Liver (tissue), 9 donors: ENCODE results near the gene ATXN1. TPM values are rescaled to one million over a fixed set of nuclear protein-coding genes. Genes with fewer than 3 reads are reported as not detected.

Source experiments
- DNase-seq: peaks from one replicate; pipeline ENCODE4 v3.0.0-alpha.2; 2017; ENCODE audit warnings: low spot score
- H3K27ac ChIP-seq, 2 donors: one replicate each; pipeline ENCODE4 v1.7.0; 2013; ENCODE audit warnings: inconsistent platforms in 2 of 2, low read length in 2 of 2, control low read depth in 1 of 2, low read depth in 1 of 2, mild to moderate bottlenecking in 1 of 2
- H3K27me3 ChIP-seq, 4 donors: one replicate each; pipeline versions ENCODE4 v1.6.1 to v1.7.0; 2013; ENCODE audit warnings: low read length in 3 of 4, inconsistent platforms in 1 of 4, mild to moderate bottlenecking in 1 of 4, moderate library complexity in 1 of 4; ENCODE audit not compliant: control insufficient read depth in 4 of 4, insufficient read depth in 4 of 4
- H3K36me3 ChIP-seq, 4 donors: one replicate each; pipeline versions ENCODE4 v1.6.1 to v1.7.0; 2013; ENCODE audit warnings: low read length in 3 of 4, mild to moderate bottlenecking in 3 of 4, low read depth in 1 of 4, moderate library complexity in 1 of 4; ENCODE audit not compliant: control insufficient read depth in 4 of 4, insufficient read depth in 3 of 4
- H3K4me1 ChIP-seq, 4 donors: one replicate each; pipeline versions ENCODE4 v1.6.1 to v1.7.0; 2013; ENCODE audit warnings: low read length in 3 of 4, mild to moderate bottlenecking in 3 of 4, moderate library complexity in 1 of 4; ENCODE audit not compliant: control insufficient read depth in 4 of 4, insufficient read depth in 4 of 4
- H3K4me3 ChIP-seq, 3 donors: one replicate each; pipeline versions ENCODE4 v1.6.1 to v1.7.0; 2013; ENCODE audit warnings: low read length in 3 of 3, control low read depth in 1 of 3, low read depth in 1 of 3, mild to moderate bottlenecking in 1 of 3
- H3K9ac ChIP-seq, 2 donors: one replicate each; pipeline ENCODE4 v1.7.0; 2013; ENCODE audit warnings: low read length in 2 of 2, mild to moderate bottlenecking in 2 of 2, moderate library complexity in 2 of 2, control low read depth in 1 of 2, low read depth in 1 of 2
- H3K9me3 ChIP-seq, 4 donors: one replicate each; pipeline versions ENCODE4 v1.6.1 to v1.7.0; 2013; ENCODE audit warnings: low read length in 3 of 4; ENCODE audit not compliant: control insufficient read depth in 4 of 4
- ATF3 ChIP-seq: IDR thresholded peaks from 2 replicates; pipeline ENCODE4 v1.6.1; 2016; ENCODE audit warnings: antibody characterized with exemption
- CTCF ChIP-seq: fragments of 150-350 bp; IDR thresholded peaks from 2 replicates; pipeline ENCODE4 v1.5.1; 2017; ENCODE audit warnings: improper control_type of control experiment, low read depth, low read length; ENCODE audit not compliant: missing input control
- EGR1 ChIP-seq, 2 donors: IDR thresholded peaks; 2 replicates each; pipeline ENCODE4 v1.6.1; 2016 to 2018; ENCODE audit warnings: antibody characterized with exemption in 2 of 2, low read depth in 2 of 2
- FOXA1 ChIP-seq: IDR thresholded peaks from 2 replicates; pipeline ENCODE4 v1.6.1; 2016; ENCODE audit warnings: antibody characterized with exemption
- FOXA2 ChIP-seq: IDR thresholded peaks from 2 replicates; pipeline ENCODE4 v1.6.1; 2016; ENCODE audit warnings: antibody characterized with exemption
- GABPA ChIP-seq, 2 donors: IDR thresholded peaks in 1 of 2; conservative IDR thresholded peaks in 1 of 2; 2 replicates each; pipeline ENCODE4 v1.6.1; 2016; ENCODE audit warnings: antibody characterized with exemption in 2 of 2, mild to moderate bottlenecking in 1 of 2, moderate library complexity in 1 of 2
- HNF4A ChIP-seq, 2 donors: conservative IDR thresholded peaks; 2 replicates each; pipeline ENCODE4 v1.6.1; 2016; ENCODE audit warnings: antibody characterized with exemption in 2 of 2, mild to moderate bottlenecking in 2 of 2
- HNF4G ChIP-seq: IDR thresholded peaks from 2 replicates; pipeline ENCODE4 v1.6.1; 2016; ENCODE audit warnings: antibody characterized with exemption
- JUND ChIP-seq, 2 donors: IDR thresholded peaks; 2 replicates each; pipeline ENCODE4 v1.6.1; 2016; ENCODE audit warnings: antibody characterized with exemption in 2 of 2
- MAX ChIP-seq: IDR thresholded peaks from 2 replicates; pipeline ENCODE4 v1.6.1; 2016; ENCODE audit warnings: antibody characterized with exemption
- NR2F2 ChIP-seq: IDR thresholded peaks from 2 replicates; pipeline ENCODE4 v1.6.1; 2016; ENCODE audit warnings: antibody characterized with exemption
- RAD21 ChIP-seq, 2 donors: IDR thresholded peaks; 2 replicates each; pipeline ENCODE4 v1.6.1; 2016; ENCODE audit warnings: antibody characterized with exemption in 2 of 2, mild to moderate bottlenecking in 2 of 2
- RXRA ChIP-seq, 2 donors: IDR thresholded peaks; 2 replicates each; pipeline ENCODE4 v1.6.1; 2017 to 2018; ENCODE audit warnings: antibody characterized with exemption in 2 of 2, mild to moderate bottlenecking in 1 of 2
- SP1 ChIP-seq: IDR thresholded peaks from 2 replicates; pipeline ENCODE4 v1.6.1; 2018; ENCODE audit warnings: antibody characterized with exemption, mild to moderate bottlenecking
- TAF1 ChIP-seq: conservative IDR thresholded peaks from 2 replicates; pipeline ENCODE4 v1.6.1; 2016; ENCODE audit warnings: antibody characterized with exemption, mild to moderate bottlenecking
- YY1 ChIP-seq: IDR thresholded peaks from 2 replicates; pipeline ENCODE4 v1.6.1; 2016; ENCODE audit warnings: antibody characterized with exemption, mild to moderate bottlenecking
- ZBTB33 ChIP-seq: IDR thresholded peaks from 2 replicates; pipeline ENCODE4 v1.6.1; 2016; ENCODE audit warnings: antibody characterized with exemption
- WGBS: extraction: QIAGEN DNeasy Blood & Tissue Kit; methylation state at CpG from one replicate; pipeline ENCODE4 v1.1.7; 2013; 5-methylcytosine and 5-hydroxymethylcytosine counted together
- polyA plus RNA-seq, 2 donors: library from polyadenylated mRNA; stranded (reverse) in 1 of 2; unstranded in 1 of 2; fragments of 200-250 nt in 1 of 2; fragments of >200 nt in 1 of 2; fragmentation: Nextera tagmentation in 1 of 2; extraction: Ambion mirVana in 1 of 2; gene quantifications; one replicate each; pipeline versions ENCODE4 v1.2.1 to v1.2.3, GENCODE V29; 2013 to 2015
- total RNA-seq, 2 donors: library from RNA; depleted of rRNA; stranded (reverse); fragments of >200 nt; gene quantifications; one replicate each; pipeline ENCODE4 v1.2.3, GENCODE V29; 2014
- donor health status: healthy.
- donor health status: healthy.
- donor health status: healthy.
- donor health status: healthy.
- donor health status: healthy.

The ATXN1 gene
- total and polyA plus RNA-seq, 4 donors, result 4.3 to 29.7 (median 8.2) TPM

GRCh38 chr6:16635291-16635809 lies 125.9 kb downstream of the ATXN1 start:
- WGBS, result 89% methylated on average over 4 of the region's 4 CpGs
- no peak for DNase-seq
- H3K36me3 ChIP-seq, result peaks cover 0 to 3% (median 1%) of the 10 kb centered on the region in 4 donors
- H3K4me3 ChIP-seq, result no peak overlapping the region
- no peaks in the 10 kb centered on the region for H3K27me3 ChIP-seq
- no peak for TF ChIP-seq YY1
- TF ChIP-seq FOXA1, result no peak
- no peak for TF ChIP-seq CTCF
- TF ChIP-seq RXRA (IDR thresholded peaks at IDR 0.05), result no peak
- peak in 1 of 2 donors; percentile 65 for TF ChIP-seq HNF4A (conservative IDR thresholded peaks at IDR 0.05)
- no peak for TF ChIP-seq EGR1 (IDR thresholded peaks at IDR 0.05; ENCODE audit: low read depth in 2 of 2)
- peak; percentile 20 for TF ChIP-seq SP1
- TF ChIP-seq ATF3, result no peak
- peak; percentile 14 for TF ChIP-seq HNF4G
- no peak overlapping the region for H3K9ac ChIP-seq
- H3K4me1 ChIP-seq, result peaks cover 0 to 8% (median 2%) of the 10 kb centered on the region in 4 donors
- H3K9me3 ChIP-seq, result no peaks in the 10 kb centered on the region
- peak overlapping the region; percentile 25 to 31 for H3K27ac ChIP-seq

GRCh38 chr6:16634855-16635254 lies 126.4 kb downstream of the ATXN1 start:
- Histone ChIP-seq H3K27me3 (no peaks in the 10 kb centered on the region), H3K4me3 (no peak overlapping the region), H3K9me3 (no peaks in the 10 kb centered on the region), H3K9ac (no peak overlapping the region), H3K36me3 (peaks cover 0 to 5% (median 1%) of the 10 kb centered on the region in 4 donors), H3K4me1 (peaks cover 0 to 8% (median 2%) of the 10 kb centered on the region in 4 donors), H3K27ac (no peak overlapping the region)
- no peak for DNase-seq
- peak in 1 of 2 donors; percentile 11 for TF ChIP-seq RXRA (IDR thresholded peaks at IDR 0.05)
- TF ChIP-seq EGR1 (IDR thresholded peaks at IDR 0.05; ENCODE audit: low read depth in 2 of 2), result no peak
- 78% methylated on average over 5 of the region's 5 CpGs for WGBS

GRCh38 chr6:16633961-16634360 lies 127.3 kb downstream of the ATXN1 start:
- WGBS, result 96% methylated on average over 1 of the region's 1 CpG
- H3K36me3 ChIP-seq, result peaks cover 0 to 6% (median 1%) of the 10 kb centered on the region in 4 donors

More at GRCh38 chr6:16633961-16634360, 127.3 kb downstream of the ATXN1 start:
- Histone ChIP-seq H3K27ac (no peak overlapping the region), H3K9ac (no peak overlapping the region), H3K27me3 (no peaks in the 10 kb centered on the region), H3K4me3 (no peak overlapping the region), H3K4me1 (peaks cover 0 to 8% (median 2%) of the 10 kb centered on the region in 4 donors), H3K9me3 (no peaks in the 10 kb centered on the region)
- no peak for DNase-seq
- no peak for TF ChIP-seq MAX
- no peak for TF ChIP-seq TAF1
- no peak for TF ChIP-seq FOXA2
- TF ChIP-seq HNF4A (conservative IDR thresholded peaks at IDR 0.05), result no peak
- TF ChIP-seq NR2F2, result no peak
- no peak for TF ChIP-seq EGR1 (IDR thresholded peaks at IDR 0.05; ENCODE audit: low read depth in 2 of 2)
- no peak for TF ChIP-seq HNF4G
- TF ChIP-seq SP1, result no peak
- TF ChIP-seq ZBTB33, result no peak
- TF ChIP-seq FOXA1, result no peak
- TF ChIP-seq CTCF, result no peak
- TF ChIP-seq GABPA (IDR thresholded peaks at IDR 0.05 in 1 of 2, conservative IDR thresholded peaks at IDR 0.05 in 1 of 2), result no peak
- no peak for TF ChIP-seq JUND (IDR thresholded peaks at IDR 0.05)
- no peak for TF ChIP-seq YY1
- no peak for TF ChIP-seq RXRA (IDR thresholded peaks at IDR 0.05)
- no peak for TF ChIP-seq ATF3
- no peak for TF ChIP-seq RAD21 (IDR thresholded peaks at IDR 0.05)
